DMS 273 treated with DMSO at 0.1 percent for 48 hours (cell line): ENCODE measurements around the gene CCDC192.
"Not testable (repeated sequence)": the region's sequence is repeated elsewhere in the genome, so short reads cannot be mapped to it uniquely, and the experiment has no call there.

Experiments
- DNase-seq: peaks from one replicate; lab custom pipeline; 2025; lab: John Stamatoyannopoulos, UW

The CCDC192 gene

GRCh38 chr5:127702926-127703561, at the start of gene CCDC192:
TSS of gene CCDC192 (plus strand) at chr5:127703391. CDS start at chr5:127703446, 55 bp downstream.
- DNase-seq, result no peak

- DNase-seq, result no peak
Observed at GRCh38 chr5:127656825-127657224, 46.4 kb upstream of the CCDC192 start.

- no peak for DNase-seq
Observed at GRCh38 chr5:127660047-127660733, 43.0 kb upstream of the CCDC192 start.

- DNase-seq, result no peak
Observed at GRCh38 chr5:127664093-127664492, 39.1 kb upstream of the CCDC192 start.

GRCh38 chr5:127665641-127666040, 37.5 kb upstream of the CCDC192 start:
- no peak for DNase-seq

GRCh38 chr5:127666043-127666716, 37.0 kb upstream of the CCDC192 start:
- no peak for DNase-seq

- DNase-seq, result no peak
Observed at GRCh38 chr5:127667926-127668325, 35.3 kb upstream of the CCDC192 start.

- DNase-seq, result no peak
Observed at GRCh38 chr5:127671218-127671617, 32.0 kb upstream of the CCDC192 start.

GRCh38 chr5:127673117-127673800, 29.9 kb upstream of the CCDC192 start:
- DNase-seq, result no peak

GRCh38 chr5:127676951-127677350, 26.2 kb upstream of the CCDC192 start:
- DNase-seq, result not testable (repeated sequence)

GRCh38 chr5:127679691-127680330, 23.4 kb upstream of the CCDC192 start:
- DNase-seq, result not testable (repeated sequence)

GRCh38 chr5:127680595-127680994, 22.6 kb upstream of the CCDC192 start:
- DNase-seq, result no peak

GRCh38 chr5:127683008-127683407, 20.2 kb upstream of the CCDC192 start:
- DNase-seq, result no peak

- no peak for DNase-seq
Observed at GRCh38 chr5:127684726-127685467, 18.3 kb upstream of the CCDC192 start.

- no peak for DNase-seq
Observed at GRCh38 chr5:127685662-127686061, 17.5 kb upstream of the CCDC192 start.

- no peak for DNase-seq
Observed at GRCh38 chr5:127686424-127686823, 16.8 kb upstream of the CCDC192 start.

- DNase-seq, result no peak
Observed at GRCh38 chr5:127694518-127695171, 8.5 kb upstream of the CCDC192 start.

GRCh38 chr5:127695346-127695745, 7.8 kb upstream of the CCDC192 start:
- DNase-seq, result peak; percentile 41

GRCh38 chr5:127696683-127697082, 6.5 kb upstream of the CCDC192 start:
- DNase-seq, result no peak

- DNase-seq, result no peak
Observed at GRCh38 chr5:127697894-127698600, 5.1 kb upstream of the CCDC192 start.
